ENCODE measurements around the gene LIPA.

- TF ChIP-seq, protein P1, sequence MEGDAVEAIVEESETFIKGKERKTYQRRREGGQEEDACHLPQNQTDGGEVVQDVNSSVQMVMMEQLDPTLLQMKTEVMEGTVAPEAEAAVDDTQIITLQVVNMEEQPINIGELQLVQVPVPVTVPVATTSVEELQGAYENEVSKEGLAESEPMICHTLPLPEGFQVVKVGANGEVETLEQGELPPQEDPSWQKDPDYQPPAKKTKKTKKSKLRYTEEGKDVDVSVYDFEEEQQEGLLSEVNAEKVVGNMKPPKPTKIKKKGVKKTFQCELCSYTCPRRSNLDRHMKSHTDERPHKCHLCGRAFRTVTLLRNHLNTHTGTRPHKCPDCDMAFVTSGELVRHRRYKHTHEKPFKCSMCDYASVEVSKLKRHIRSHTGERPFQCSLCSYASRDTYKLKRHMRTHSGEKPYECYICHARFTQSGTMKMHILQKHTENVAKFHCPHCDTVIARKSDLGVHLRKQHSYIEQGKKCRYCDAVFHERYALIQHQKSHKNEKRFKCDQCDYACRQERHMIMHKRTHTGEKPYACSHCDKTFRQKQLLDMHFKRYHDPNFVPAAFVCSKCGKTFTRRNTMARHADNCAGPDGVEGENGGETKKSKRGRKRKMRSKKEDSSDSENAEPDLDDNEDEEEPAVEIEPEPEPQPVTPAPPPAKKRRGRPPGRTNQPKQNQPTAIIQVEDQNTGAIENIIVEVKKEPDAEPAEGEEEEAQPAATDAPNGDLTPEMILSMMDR (IDR thresholded peaks at IDR 0.05), result no peak
- TF ChIP-seq POLR2A (IDR thresholded peaks at IDR 0.05), result no peak
- no peak for TF ChIP-seq POLR2AphosphoS5 (IDR thresholded peaks at IDR 0.05)
Measured at GRCh38 chr10:89294721-89295239, 43.2 kb upstream of the LIPA start.
